ENCODE data around the gene ABCB11. TPM values are rescaled to one million over a fixed set of nuclear protein-coding genes. Genes with fewer than 3 reads are reported as not detected.

ABCB11 gene
- total and polyA plus RNA-seq, 10 of the 15 experiments (the other 5 are each of a cell fraction or from before 2014, with no cell fraction given): not detected

GRCh38 chr2:168894720-168895119 lies 136.4 kb downstream of the ABCB11 start:
- BruUV-seq (replicated peaks): no TSS peak
- no peak for FAIRE-seq
- ChIA-PET RAD21 (ENCODE audit: unreplicated experiment) (no interaction called here), CTCF (no interaction called here), SMC1A (ENCODE audit: uncharacterized antibody, unreplicated experiment) (no interaction called here), POLR2A (no interaction called here)
- H2AFZ ChIP-seq (ENCODE audit: control insufficient read depth, low read depth, low read length): no peak overlapping the region
- H3K79me2 ChIP-seq (ENCODE audit: control insufficient read depth, insufficient read depth, low read length): peaks cover 3% of the 10 kb centered on the region
- in situ Hi-C loops (cut with MboI) (no loop called here), intact Hi-C loops (cut with micrococcal nuclease; ENCODE audit: unreplicated experiment) (no loop called here)
- H3K9me3 ChIP-seq (replicated peaks; ENCODE audit: control insufficient read depth, insufficient read depth, low read length): no peaks in the 10 kb centered on the region
- ATAC-seq: no peak
- H3K4me1 ChIP-seq (ENCODE audit: control insufficient read depth, insufficient read depth, low read length): no peaks in the 10 kb centered on the region
- H3K4me2 ChIP-seq (ENCODE audit: control insufficient read depth, insufficient read depth): no peak overlapping the region
- H3K27ac ChIP-seq (ENCODE audit: control insufficient read depth, insufficient read depth): no peak overlapping the region
- peaks cover 0 to 3% of the 10 kb centered on the region in 2 experiments; a peak in 1 of 4 replicates for H3K27me3 ChIP-seq (replicated peaks in 1 of 2; ENCODE audit: control insufficient read depth in 2 of 2, insufficient read depth in 2 of 2, low read length in 1 of 2)
- H4K20me1 ChIP-seq (ENCODE audit: control insufficient read depth, insufficient read depth): no peaks in the 10 kb centered on the region
- no peak for DNase-seq (ENCODE audit: low read depth, low spot score)
- no peaks in the 10 kb centered on the region for H3K36me3 ChIP-seq (ENCODE audit: control insufficient read depth in 2 of 2, insufficient read depth in 2 of 2, low read length in 1 of 2)
- H3K4me3 ChIP-seq: no peak overlapping the region
- no peak overlapping the region for H3K9ac ChIP-seq (ENCODE audit: control insufficient read depth, insufficient read depth, low read length)
- no peak for TF ChIP-seq CBX5 (IDR thresholded peaks at IDR 0.05; ENCODE audit: low read depth)
- no peak for TF ChIP-seq POLR2AphosphoS2 (IDR thresholded peaks at IDR 0.05; ENCODE audit: low read depth, low read length)
- no peak for TF ChIP-seq CBFB (IDR thresholded peaks at IDR 0.05; ENCODE audit: low read depth)
- TF ChIP-seq SMAD1 (IDR thresholded peaks at IDR 0.05; ENCODE audit: low read depth, partially characterized antibody): no peak
- no peak for TF ChIP-seq FOXK2 (IDR thresholded peaks at IDR 0.05)
- no peak for TF ChIP-seq SREBF2 (IDR thresholded peaks at IDR 0.05; ENCODE audit: low read length)
- TF ChIP-seq, protein P1, sequence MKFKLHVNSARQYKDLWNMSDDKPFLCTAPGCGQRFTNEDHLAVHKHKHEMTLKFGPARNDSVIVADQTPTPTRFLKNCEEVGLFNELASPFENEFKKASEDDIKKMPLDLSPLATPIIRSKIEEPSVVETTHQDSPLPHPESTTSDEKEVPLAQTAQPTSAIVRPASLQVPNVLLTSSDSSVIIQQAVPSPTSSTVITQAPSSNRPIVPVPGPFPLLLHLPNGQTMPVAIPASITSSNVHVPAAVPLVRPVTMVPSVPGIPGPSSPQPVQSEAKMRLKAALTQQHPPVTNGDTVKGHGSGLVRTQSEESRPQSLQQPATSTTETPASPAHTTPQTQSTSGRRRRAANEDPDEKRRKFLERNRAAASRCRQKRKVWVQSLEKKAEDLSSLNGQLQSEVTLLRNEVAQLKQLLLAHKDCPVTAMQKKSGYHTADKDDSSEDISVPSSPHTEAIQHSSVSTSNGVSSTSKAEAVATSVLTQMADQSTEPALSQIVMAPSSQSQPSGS (IDR thresholded peaks at IDR 0.05; ENCODE audit: low read length): no peak
- no peak for TF ChIP-seq ZBTB33 (IDR thresholded peaks at IDR 0.05)

Data from GM12878 (cell line).